C4-2B (cell line): ENCODE data around the gene CLEC16A.

Experiments
- H3K27ac ChIP-seq: fragments of 450-650 bp; 2 replicates; pipeline ENCODE4 v1.5.1; 2017
- CTCF ChIP-seq: fragments of 450-650 bp; conservative IDR thresholded peaks from 2 replicates; pipeline ENCODE4 v1.5.1; 2017; ENCODE audit warnings: mild to moderate bottlenecking
- ZFX ChIP-seq: fragments of 450-650 bp; IDR thresholded peaks from 2 replicates; pipeline ENCODE4 v1.6.1; 2017

CLEC16A gene

DNA sequence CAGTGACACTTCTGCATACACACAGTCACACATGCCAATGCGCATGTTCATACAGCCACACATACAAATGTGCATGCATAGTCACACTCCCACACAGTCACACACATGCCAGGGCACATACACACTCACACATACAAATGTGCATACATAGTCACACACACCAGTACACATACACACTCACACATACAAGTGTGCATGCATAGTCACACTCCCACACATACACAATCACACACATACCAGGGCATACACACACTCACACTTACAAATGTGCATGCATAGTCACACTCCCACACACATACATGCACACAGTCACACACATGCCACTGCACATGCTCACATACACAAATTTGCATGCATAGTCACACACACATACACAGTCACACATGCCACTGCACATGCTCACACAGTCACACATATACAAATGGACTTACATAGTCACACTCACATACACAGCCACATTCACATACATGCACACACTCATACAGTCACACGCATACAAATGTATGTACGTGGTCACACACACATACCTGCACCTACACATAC, 227.5 kb downstream of the CLEC16A start:
- H3K27ac ChIP-seq = no peak overlapping the region
- TF ChIP-seq CTCF (no peak), ZFX (no peak)

DNA sequence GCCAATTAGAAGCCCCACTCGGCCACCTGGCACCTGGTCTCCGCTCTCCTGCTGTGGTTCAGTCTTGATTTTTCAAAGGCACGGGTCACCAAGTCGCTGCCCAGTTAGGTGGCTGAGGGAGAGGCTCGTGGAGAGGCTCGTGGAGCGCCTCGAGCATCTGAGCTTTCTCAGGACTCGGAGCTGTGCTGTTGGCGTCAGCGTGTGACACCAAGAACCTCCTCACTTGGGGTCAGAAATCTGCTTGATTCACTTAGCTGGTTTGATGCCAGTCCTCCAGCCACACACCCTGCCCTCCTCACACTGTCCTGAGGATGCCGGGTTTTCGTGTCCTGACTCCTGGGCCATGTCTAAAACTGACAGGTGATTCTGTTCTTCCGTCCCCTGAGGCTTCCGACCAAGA, 229.1 kb downstream of the CLEC16A start:
- TF ChIP-seq ZFX (no peak), CTCF (no peak)
- no peak overlapping the region for H3K27ac ChIP-seq

- no peak for TF ChIP-seq CTCF
- TF ChIP-seq ZFX = no peak
- no peak overlapping the region for H3K27ac ChIP-seq
These were observed 229.8 kb downstream of the CLEC16A start for GRCh38 chr16:11174141-11174540.

DNA sequence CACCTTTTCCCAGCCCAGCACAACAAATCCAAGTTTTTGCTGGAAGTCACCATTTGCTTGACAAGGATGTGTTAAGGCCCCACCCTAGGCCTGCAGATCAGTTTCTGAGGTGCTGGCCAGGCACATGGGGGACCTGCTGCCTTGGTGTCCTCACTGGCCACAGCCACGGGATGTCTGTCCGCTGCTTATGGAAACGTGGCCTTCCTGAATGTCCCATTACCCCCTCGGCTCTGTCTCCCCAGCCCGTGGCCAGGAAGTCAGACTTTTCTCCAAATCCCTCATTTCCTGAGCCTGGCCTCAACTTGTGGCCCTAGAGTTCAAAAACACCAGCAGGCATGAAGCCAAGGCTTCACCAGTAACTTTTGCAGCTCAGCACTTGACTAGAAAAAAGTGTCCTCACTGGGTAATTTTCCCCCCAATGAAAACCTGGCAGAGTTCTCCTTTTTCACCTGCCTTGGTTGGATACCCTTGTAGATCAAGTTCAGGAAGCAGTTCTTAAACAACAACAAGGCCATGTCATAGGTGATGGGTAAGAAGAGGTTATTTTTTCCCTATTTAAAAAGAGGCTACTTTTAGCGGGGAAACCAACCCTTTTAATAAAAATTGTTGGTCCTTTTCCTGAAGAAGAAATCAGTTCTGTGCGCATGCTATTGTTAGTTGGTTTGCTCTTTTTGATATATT, 230.9 kb downstream of the CLEC16A start:
- H3K27ac ChIP-seq = no peak overlapping the region
- TF ChIP-seq ZFX (no peak), CTCF (no peak)

DNA sequence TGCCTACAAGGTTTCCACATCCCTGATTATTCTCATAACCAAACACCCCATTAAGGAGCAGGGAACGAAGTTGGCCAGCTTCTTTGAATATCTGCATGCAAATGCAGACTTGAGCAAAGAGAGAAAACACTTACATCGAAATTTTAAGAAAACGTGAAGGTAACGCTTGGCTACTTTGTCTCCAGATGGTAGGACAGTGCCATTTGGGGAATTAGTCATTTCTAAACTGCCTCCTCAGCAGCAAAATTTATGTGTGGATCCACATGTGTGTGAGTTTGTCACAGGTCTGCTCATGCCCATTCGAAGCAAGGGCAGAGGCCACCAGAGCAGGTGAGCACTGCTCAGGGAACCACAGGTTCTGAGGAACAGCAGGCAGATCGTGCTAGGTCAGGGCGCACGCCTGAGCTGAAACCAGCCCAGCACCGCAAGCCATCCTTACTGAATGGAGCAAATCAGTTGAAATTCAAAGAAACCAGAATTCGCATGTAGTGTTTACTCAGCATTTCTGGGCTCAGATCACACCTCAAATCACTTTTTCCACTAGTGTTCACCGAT, 231.5 kb downstream of the CLEC16A start:
- H3K27ac ChIP-seq = no peak overlapping the region
- TF ChIP-seq CTCF = no peak
- no peak for TF ChIP-seq ZFX

- no peak overlapping the region for H3K27ac ChIP-seq
- TF ChIP-seq ZFX (no peak), CTCF (no peak)
These were observed 233.3 kb downstream of the CLEC16A start for GRCh38 chr16:11177578-11178160.

- TF ChIP-seq CTCF (no peak), ZFX (no peak)
- no peak overlapping the region for H3K27ac ChIP-seq
These were observed 234.1 kb downstream of the CLEC16A start for GRCh38 chr16:11178424-11178823.
